Osteocyte (in vitro differentiated cells): ENCODE results near the gene LARGE1. TPM values are rescaled to one million over a fixed set of nuclear protein-coding genes. Genes with fewer than 3 reads are reported as not detected.

Experiments used
- DNase-seq: peaks from one replicate; pipeline ENCODE4 v3.0.0; 2021; ENCODE audit warnings: mixed read lengths; ENCODE audit not compliant: unreplicated experiment; ENCODE audit errors: extremely low spot score
- H3K27ac Mint-ChIP-seq: one replicate; pipeline ENCODE4 v1.8.0; 2021; ENCODE audit warnings: mild to moderate bottlenecking, mixed read lengths; ENCODE audit not compliant: unreplicated experiment
- H3K27me3 Mint-ChIP-seq: one replicate; pipeline ENCODE4 v1.8.0; 2021; ENCODE audit warnings: mixed read lengths; ENCODE audit not compliant: unreplicated experiment
- H3K36me3 Mint-ChIP-seq: one replicate; pipeline ENCODE4 v1.8.0; 2021; ENCODE audit warnings: mixed read lengths; ENCODE audit not compliant: unreplicated experiment
- H3K4me1 Mint-ChIP-seq: one replicate; pipeline ENCODE4 v1.8.0; 2021; ENCODE audit warnings: mixed read lengths; ENCODE audit not compliant: unreplicated experiment
- H3K4me3 Mint-ChIP-seq: one replicate; pipeline ENCODE4 v1.8.0; 2021; ENCODE audit warnings: mild to moderate bottlenecking, moderate library complexity, mixed read lengths; ENCODE audit not compliant: unreplicated experiment
- H3K9me3 Mint-ChIP-seq: one replicate; pipeline ENCODE4 v1.8.0; 2021; ENCODE audit warnings: mixed read lengths; ENCODE audit not compliant: unreplicated experiment
- total RNA-seq: library from RNA; stranded (reverse); gene quantifications from 2 replicates; pipeline ENCODE4 v1.2.1, GENCODE V29; 2021
- TF ChIP-seq, protein P1 (sequence below): fragments of 200-600 bp; sonication (generic); IDR thresholded peaks from 2 replicates; pipeline ENCODE4 v1.5.0; 2021; ENCODE audit warnings: antibody characterized with exemption, mild to moderate bottlenecking, moderate library complexity

Gene LARGE1
- total RNA-seq, 1 donor from 2014 or later = 17.6 TPM

- H3K27me3 Mint-ChIP-seq = no peaks in the 10 kb centered on the region
Measured at GRCh38 chr22:33871935-33872334, 48.3 kb downstream of the LARGE1 start.

GRCh38 chr22:33869946-33870345 is 50.3 kb downstream of the LARGE1 start:
- no peak overlapping the region for H3K4me3 Mint-ChIP-seq
- no peaks in the 10 kb centered on the region for H3K36me3 Mint-ChIP-seq
- TF ChIP-seq, protein P1, sequence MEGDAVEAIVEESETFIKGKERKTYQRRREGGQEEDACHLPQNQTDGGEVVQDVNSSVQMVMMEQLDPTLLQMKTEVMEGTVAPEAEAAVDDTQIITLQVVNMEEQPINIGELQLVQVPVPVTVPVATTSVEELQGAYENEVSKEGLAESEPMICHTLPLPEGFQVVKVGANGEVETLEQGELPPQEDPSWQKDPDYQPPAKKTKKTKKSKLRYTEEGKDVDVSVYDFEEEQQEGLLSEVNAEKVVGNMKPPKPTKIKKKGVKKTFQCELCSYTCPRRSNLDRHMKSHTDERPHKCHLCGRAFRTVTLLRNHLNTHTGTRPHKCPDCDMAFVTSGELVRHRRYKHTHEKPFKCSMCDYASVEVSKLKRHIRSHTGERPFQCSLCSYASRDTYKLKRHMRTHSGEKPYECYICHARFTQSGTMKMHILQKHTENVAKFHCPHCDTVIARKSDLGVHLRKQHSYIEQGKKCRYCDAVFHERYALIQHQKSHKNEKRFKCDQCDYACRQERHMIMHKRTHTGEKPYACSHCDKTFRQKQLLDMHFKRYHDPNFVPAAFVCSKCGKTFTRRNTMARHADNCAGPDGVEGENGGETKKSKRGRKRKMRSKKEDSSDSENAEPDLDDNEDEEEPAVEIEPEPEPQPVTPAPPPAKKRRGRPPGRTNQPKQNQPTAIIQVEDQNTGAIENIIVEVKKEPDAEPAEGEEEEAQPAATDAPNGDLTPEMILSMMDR = no peak
- no peak for DNase-seq
- H3K27me3 Mint-ChIP-seq = no peaks in the 10 kb centered on the region
- no peaks in the 10 kb centered on the region for H3K9me3 Mint-ChIP-seq
- no peak overlapping the region for H3K27ac Mint-ChIP-seq
- peaks cover 12% of the 10 kb centered on the region for H3K4me1 Mint-ChIP-seq

More at GRCh38 chr22:33871935-33872334, 48.3 kb downstream of the LARGE1 start:
- TF ChIP-seq, protein P1 = no peak
- DNase-seq = no peak
- Mint-ChIP-seq H3K4me3 (no peak overlapping the region), H3K9me3 (no peaks in the 10 kb centered on the region), H3K36me3 (no peaks in the 10 kb centered on the region), H3K27ac (no peak overlapping the region), H3K4me1 (peaks cover 10% of the 10 kb centered on the region)

DNA sequence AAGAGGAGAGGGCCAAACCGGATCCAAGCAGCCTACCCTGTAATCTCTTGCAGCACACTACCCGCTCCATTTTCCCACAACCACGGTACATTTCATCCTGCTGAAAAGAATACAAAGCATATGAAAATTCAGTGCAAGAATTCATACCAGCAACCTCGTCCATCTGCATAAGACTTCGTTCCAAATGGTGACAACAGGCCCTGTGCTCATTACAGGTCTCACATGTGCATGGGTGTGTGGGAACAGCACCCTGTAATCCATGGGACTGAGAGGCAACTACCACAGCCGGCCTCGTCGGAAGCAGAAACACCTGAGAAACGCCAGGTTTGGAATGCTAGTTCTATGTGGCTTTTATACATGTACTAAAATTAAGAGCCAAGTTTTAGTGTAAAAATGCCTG is 52.3 kb downstream of the LARGE1 start:
- TF ChIP-seq, protein P1 = no peak
- Mint-ChIP-seq H3K36me3 (no peaks in the 10 kb centered on the region), H3K27ac (no peak overlapping the region), H3K4me1 (peaks cover 7% of the 10 kb centered on the region), H3K27me3 (no peaks in the 10 kb centered on the region), H3K4me3 (no peak overlapping the region), H3K9me3 (no peaks in the 10 kb centered on the region)
- no peak for DNase-seq

DNA sequence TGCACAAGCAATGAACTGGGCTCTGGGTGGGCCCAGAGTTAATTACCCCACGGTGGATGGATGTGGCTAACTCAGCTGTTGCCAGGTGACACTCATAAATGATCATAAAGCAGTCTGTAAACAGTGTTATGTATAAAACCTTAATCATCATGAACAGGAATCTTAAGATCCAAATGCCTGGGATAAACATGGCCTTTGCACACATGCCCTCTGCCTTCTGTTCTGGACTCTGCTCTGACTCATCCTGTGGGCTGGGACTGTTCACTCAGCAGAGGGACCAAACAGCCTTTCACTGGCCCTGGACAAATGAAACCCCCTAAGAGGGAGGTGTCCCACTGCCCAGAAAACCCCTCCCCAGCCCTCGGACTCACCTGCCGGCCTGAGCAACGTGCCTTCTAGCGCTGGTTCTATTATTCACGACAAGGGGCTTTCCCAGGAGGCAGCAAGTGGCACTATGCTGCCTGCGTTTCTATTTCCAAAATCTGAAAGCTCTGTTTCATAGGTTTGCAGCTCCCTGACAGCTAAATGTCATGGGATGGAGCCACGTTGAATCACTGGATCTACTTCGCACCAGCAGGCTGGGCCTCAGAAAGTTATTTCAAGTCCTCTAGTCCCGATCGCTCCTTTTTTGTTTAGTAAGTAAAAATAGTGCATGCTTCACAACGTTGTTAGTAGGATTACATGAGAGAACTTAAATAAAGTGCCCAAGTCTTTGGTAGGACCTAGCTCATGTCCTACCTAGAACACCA is 53.0 kb downstream of the LARGE1 start:
- H3K27me3 Mint-ChIP-seq = no peaks in the 10 kb centered on the region
- no peaks in the 10 kb centered on the region for H3K36me3 Mint-ChIP-seq
- peaks cover 7% of the 10 kb centered on the region for H3K4me1 Mint-ChIP-seq
- H3K9me3 Mint-ChIP-seq = no peaks in the 10 kb centered on the region
- no peak for DNase-seq
- TF ChIP-seq, protein P1 = no peak
- H3K4me3 Mint-ChIP-seq = no peak overlapping the region
- no peak overlapping the region for H3K27ac Mint-ChIP-seq

DNA sequence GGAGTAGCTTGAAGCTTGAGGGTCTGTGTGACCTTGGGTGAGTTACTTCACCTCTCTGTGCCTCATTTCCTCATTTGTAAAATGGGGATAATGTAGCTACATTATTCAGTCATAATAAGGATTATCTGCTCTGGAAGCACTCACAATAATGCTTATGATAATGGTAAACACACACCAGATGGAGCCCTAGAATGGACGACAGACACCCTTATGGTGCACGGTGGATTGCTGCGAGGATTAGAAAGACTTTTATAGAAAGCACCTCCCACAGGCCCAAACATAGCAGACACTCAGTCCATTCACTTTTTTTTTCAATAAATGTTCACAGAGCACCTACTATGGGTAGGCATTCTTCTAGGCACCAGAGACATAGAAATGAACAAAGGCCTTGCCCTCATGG is 53.8 kb downstream of the LARGE1 start:
- no peak for DNase-seq
- Mint-ChIP-seq H3K27ac (no peak overlapping the region), H3K27me3 (no peaks in the 10 kb centered on the region), H3K9me3 (no peaks in the 10 kb centered on the region), H3K36me3 (no peaks in the 10 kb centered on the region), H3K4me1 (peaks cover 7% of the 10 kb centered on the region), H3K4me3 (no peak overlapping the region)
- TF ChIP-seq, protein P1 = no peak
